HEK293 (cell line): Measurements from ENCODE around the gene STXBP3.

ENCODE experiments used
- CTCF ChIA-PET: fragments of 350-600 bp; formaldehyde crosslinking; extraction: SDS; loops from one replicate; lab custom pipeline; 2021; ENCODE audit warnings: antibody characterized with exemption; lab: Yijun Ruan, JAX
- POLR2A ChIA-PET: fragments of 300-600 bp; formaldehyde crosslinking; extraction: SDS; loops from one replicate; lab custom pipeline; 2020; ENCODE audit warnings: antibody characterized with exemption, inconsistent platforms; lab: Yijun Ruan, JAX
- H3K27ac ChIP-seq: fragments of 200-500 bp; sonication (Bioruptor generic); 2 replicates; pipeline ENCODE4 v1.5.1; 2014; ENCODE audit warnings: low read depth, low read length, control low read depth, inconsistent platforms; ENCODE audit errors: extremely low read depth
- H3K36me3 ChIP-seq, 2 experiments: fragments of 200-500 bp in 1 of 2; sonication (Bioruptor generic) in 1 of 2; 1 replicate in 1 of 2; 2 replicates in 1 of 2; pipeline ENCODE4 v1.5.1; 2014 to 2017; ENCODE audit warnings: inconsistent platforms in 2 of 2, low read length in 2 of 2; ENCODE audit not compliant: control insufficient read depth in 2 of 2, insufficient read depth in 1 of 2
- H3K4me1 ChIP-seq: fragments of 200-500 bp; sonication (Bioruptor generic); 2 replicates; pipeline ENCODE4 v1.5.1; 2014; ENCODE audit warnings: mild to moderate bottlenecking, low read length, inconsistent platforms; ENCODE audit not compliant: control insufficient read depth, insufficient read depth
- H3K4me3 ChIP-seq: 2 replicates; pipeline ENCODE4 v1.5.1; 2011; ENCODE audit warnings: low read depth, mild to moderate bottlenecking, control low read depth, low read length, moderate library complexity
- H3K9me3 ChIP-seq: fragments of 200-500 bp; sonication (Bioruptor generic); 2 replicates; pipeline ENCODE4 v1.5.1; 2014; ENCODE audit warnings: low read depth, low read length, inconsistent platforms; ENCODE audit not compliant: control insufficient read depth, insufficient read depth
- IKZF3 ChIP-seq: fragments of 450-650 bp; IDR thresholded peaks from 2 replicates; pipeline ENCODE4 v1.5.0; 2018; ENCODE audit warnings: missing biosample characterization, mild to moderate bottlenecking, missing genetic modification characterization, moderate library complexity
- KLF8 ChIP-seq: fragments of 450-650 bp; formaldehyde crosslinking; IDR thresholded peaks from 2 replicates; pipeline ENCODE4 v1.5.1; 2016; ENCODE audit warnings: missing biosample characterization, missing genetic modification characterization
- PBX3 ChIP-seq: sonication (generic); formaldehyde crosslinking; IDR thresholded peaks from 2 replicates; pipeline ENCODE4 v1.8.1; 2022; ENCODE audit warnings: mild to moderate bottlenecking, moderate library complexity, missing genetic modification reagents
- ZBTB21 ChIP-seq: fragments of 450-650 bp; formaldehyde crosslinking; IDR thresholded peaks from 2 replicates; pipeline ENCODE4 v1.5.1; 2017; ENCODE audit warnings: missing biosample characterization, missing genetic modification characterization
- ZFP3 ChIP-seq: fragments of 450-650 bp; formaldehyde crosslinking; IDR thresholded peaks from 2 replicates; pipeline ENCODE4 v1.5.1; 2016; ENCODE audit warnings: low read depth, missing biosample characterization, missing genetic modification characterization
- ZNF138 ChIP-seq: fragments of 450-650 bp; formaldehyde crosslinking; IDR thresholded peaks from 2 replicates; pipeline ENCODE4 v1.5.1; 2016; ENCODE audit warnings: missing biosample characterization, missing genetic modification characterization, borderline replicate concordance
- ZNF140 ChIP-seq: fragments of 450-650 bp; formaldehyde crosslinking; IDR thresholded peaks from 2 replicates; pipeline ENCODE4 v1.5.1; 2016; ENCODE audit warnings: missing biosample characterization, missing genetic modification characterization
- ZNF239 ChIP-seq: fragments of 450-650 bp; formaldehyde crosslinking; IDR thresholded peaks from 2 replicates; pipeline ENCODE4 v1.5.1; 2016; ENCODE audit warnings: missing biosample characterization, missing genetic modification characterization
- ZNF335 ChIP-seq: fragments of 450-650 bp; formaldehyde crosslinking; conservative IDR thresholded peaks from 2 replicates; pipeline ENCODE4 v1.5.1; 2016; ENCODE audit warnings: missing biosample characterization, missing genetic modification characterization
- ZNF473 ChIP-seq: fragments of 450-650 bp; formaldehyde crosslinking; IDR thresholded peaks from 2 replicates; pipeline ENCODE4 v1.5.1; 2017; ENCODE audit warnings: missing biosample characterization, missing genetic modification characterization
- ZNF624 ChIP-seq: fragments of 450-650 bp; formaldehyde crosslinking; IDR thresholded peaks from 2 replicates; pipeline ENCODE4 v1.5.1; 2017; ENCODE audit warnings: missing biosample characterization, missing genetic modification characterization
- ZNF626 ChIP-seq: fragments of 450-650 bp; sonication (Bioruptor Pico); formaldehyde crosslinking; IDR thresholded peaks from 2 replicates; pipeline ENCODE4 v1.5.1; 2018; ENCODE audit warnings: missing biosample characterization, missing genetic modification characterization, inconsistent platforms
- TF ChIP-seq, protein P1 (sequence below): fragments of 450-650 bp; formaldehyde crosslinking; IDR thresholded peaks from 2 replicates; pipeline ENCODE4; 2016; ENCODE audit warnings: missing biosample characterization, missing genetic modification characterization
- TF ChIP-seq, protein P2 (sequence below): fragments of 450-650 bp; formaldehyde crosslinking; IDR thresholded peaks from 2 replicates; pipeline ENCODE4 v1.5.0; 2017; ENCODE audit warnings: missing biosample characterization, missing genetic modification characterization, borderline replicate concordance
- TF ChIP-seq, protein P3 (sequence below): fragments of 450-650 bp; formaldehyde crosslinking; optimal IDR thresholded peaks from 2 replicates; pipeline ENCODE3; 2016; ENCODE audit warnings: missing biosample characterization, mild to moderate bottlenecking, missing genetic modification characterization
- TF ChIP-seq, protein P4 (sequence below): fragments of 450-650 bp; formaldehyde crosslinking; IDR thresholded peaks from 2 replicates; pipeline ENCODE4 v1.5.1; 2016; ENCODE audit warnings: missing biosample characterization, missing genetic modification characterization, low read depth

The STXBP3 gene

GRCh38 chr1:108750476-108751181, 4.2 kb downstream of the STXBP3 start (continued):
- TF ChIP-seq ZBTB21 (tag by site-specific recombination): 0 out of 2 replicates have a peak, but pooled peaks have one; percentile 20
- TF ChIP-seq ZNF335 (tag by site-specific recombination): peak; percentile 36; the same call in 1 of the 2 replicates
- TF ChIP-seq ZNF138 (tag by site-specific recombination): no peak
- 0 out of 2 replicates have a peak, but pooled peaks have one; percentile 26 for TF ChIP-seq IKZF3 (tag by site-specific recombination)
- TF ChIP-seq KLF8 (tag by site-specific recombination): 0 out of 2 replicates have a peak, but pooled peaks have one; percentile 21
- TF ChIP-seq, all 188 proteins: peak for 17

DNA sequence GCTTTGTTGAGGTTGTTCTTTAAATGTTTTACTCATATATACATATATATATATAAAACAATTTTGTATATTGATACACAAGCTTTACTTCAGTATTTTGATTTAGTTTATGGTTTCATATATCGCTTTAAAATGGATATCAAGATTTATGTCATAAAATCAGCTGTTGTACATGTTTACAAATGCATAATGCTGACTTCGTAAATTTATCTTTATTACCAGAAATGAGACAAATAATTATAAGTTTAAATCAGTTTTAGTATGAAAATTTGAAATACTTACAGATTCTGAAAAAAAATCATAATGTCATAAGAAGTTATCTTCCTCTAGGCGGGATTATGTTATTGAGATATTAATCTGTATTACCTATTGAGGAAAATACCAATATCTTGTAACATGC, 6.9 kb downstream of the STXBP3 start:
- Histone ChIP-seq H3K27ac (no peak overlapping the region), H3K36me3 (peaks cover 29 to 33% of the 10 kb centered on the region in 2 experiments), H3K9me3 (no peaks in the 10 kb centered on the region), H3K4me1 (no peaks in the 10 kb centered on the region), H3K4me3 (no peak overlapping the region)
- ChIA-PET POLR2A (no interaction called here), CTCF (interaction anchor here (0.8 kb wide), 1 partner anchor 118 kb away, joined by 5 read pairs; no protein-coding TSS in a partner anchor)
- TF ChIP-seq, protein P1, sequence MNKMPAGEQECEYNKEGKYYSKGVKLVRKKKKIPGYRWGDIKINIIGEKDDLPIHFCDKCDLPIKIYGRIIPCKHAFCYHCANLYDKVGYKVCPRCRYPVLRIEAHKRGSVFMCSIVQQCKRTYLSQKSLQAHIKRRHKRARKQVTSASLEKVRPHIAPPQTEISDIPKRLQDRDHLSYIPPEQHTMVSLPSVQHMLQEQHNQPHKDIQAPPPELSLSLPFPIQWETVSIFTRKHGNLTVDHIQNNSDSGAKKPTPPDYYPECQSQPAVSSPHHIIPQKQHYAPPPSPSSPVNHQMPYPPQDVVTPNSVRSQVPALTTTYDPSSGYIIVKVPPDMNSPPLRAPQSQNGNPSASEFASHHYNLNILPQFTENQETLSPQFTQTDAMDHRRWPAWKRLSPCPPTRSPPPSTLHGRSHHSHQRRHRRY (tag by site-specific recombination): no peak
- no peak for TF ChIP-seq ZNF624 (tag by site-specific recombination)
- no peak for TF ChIP-seq ZNF626
- TF ChIP-seq ZNF239 (tag by site-specific recombination): no peak
- no peak for TF ChIP-seq ZNF140
- no peak for TF ChIP-seq ZNF473 (tag by site-specific recombination)
- TF ChIP-seq, protein P2, sequence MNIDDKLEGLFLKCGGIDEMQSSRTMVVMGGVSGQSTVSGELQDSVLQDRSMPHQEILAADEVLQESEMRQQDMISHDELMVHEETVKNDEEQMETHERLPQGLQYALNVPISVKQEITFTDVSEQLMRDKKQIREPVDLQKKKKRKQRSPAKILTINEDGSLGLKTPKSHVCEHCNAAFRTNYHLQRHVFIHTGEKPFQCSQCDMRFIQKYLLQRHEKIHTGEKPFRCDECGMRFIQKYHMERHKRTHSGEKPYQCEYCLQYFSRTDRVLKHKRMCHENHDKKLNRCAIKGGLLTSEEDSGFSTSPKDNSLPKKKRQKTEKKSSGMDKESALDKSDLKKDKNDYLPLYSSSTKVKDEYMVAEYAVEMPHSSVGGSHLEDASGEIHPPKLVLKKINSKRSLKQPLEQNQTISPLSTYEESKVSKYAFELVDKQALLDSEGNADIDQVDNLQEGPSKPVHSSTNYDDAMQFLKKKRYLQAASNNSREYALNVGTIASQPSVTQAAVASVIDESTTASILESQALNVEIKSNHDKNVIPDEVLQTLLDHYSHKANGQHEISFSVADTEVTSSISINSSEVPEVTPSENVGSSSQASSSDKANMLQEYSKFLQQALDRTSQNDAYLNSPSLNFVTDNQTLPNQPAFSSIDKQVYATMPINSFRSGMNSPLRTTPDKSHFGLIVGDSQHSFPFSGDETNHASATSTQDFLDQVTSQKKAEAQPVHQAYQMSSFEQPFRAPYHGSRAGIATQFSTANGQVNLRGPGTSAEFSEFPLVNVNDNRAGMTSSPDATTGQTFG: no peak
- TF ChIP-seq, protein P3, sequence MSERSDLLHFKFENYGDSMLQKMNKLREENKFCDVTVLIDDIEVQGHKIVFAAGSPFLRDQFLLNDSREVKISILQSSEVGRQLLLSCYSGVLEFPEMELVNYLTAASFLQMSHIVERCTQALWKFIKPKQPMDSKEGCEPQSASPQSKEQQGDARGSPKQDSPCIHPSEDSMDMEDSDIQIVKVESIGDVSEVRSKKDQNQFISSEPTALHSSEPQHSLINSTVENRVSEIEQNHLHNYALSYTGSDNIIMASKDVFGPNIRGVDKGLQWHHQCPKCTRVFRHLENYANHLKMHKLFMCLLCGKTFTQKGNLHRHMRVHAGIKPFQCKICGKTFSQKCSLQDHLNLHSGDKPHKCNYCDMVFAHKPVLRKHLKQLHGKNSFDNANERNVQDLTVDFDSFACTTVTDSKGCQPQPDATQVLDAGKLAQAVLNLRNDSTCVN (tag by site-specific recombination): no peak
- TF ChIP-seq PBX3: no peak
- TF ChIP-seq, protein P4, sequence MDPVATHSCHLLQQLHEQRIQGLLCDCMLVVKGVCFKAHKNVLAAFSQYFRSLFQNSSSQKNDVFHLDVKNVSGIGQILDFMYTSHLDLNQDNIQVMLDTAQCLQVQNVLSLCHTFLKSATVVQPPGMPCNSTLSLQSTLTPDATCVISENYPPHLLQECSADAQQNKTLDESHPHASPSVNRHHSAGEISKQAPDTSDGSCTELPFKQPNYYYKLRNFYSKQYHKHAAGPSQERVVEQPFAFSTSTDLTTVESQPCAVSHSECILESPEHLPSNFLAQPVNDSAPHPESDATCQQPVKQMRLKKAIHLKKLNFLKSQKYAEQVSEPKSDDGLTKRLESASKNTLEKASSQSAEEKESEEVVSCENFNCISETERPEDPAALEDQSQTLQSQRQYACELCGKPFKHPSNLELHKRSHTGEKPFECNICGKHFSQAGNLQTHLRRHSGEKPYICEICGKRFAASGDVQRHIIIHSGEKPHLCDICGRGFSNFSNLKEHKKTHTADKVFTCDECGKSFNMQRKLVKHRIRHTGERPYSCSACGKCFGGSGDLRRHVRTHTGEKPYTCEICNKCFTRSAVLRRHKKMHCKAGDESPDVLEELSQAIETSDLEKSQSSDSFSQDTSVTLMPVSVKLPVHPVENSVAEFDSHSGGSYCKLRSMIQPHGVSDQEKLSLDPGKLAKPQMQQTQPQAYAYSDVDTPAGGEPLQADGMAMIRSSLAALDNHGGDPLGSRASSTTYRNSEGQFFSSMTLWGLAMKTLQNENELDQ (tag by site-specific recombination): no peak
- no peak for TF ChIP-seq ZFP3 (tag by site-specific recombination)
